Uterus (tissue), 2 donors: ENCODE measurements around the gene ACAD10.

ENCODE experiments used
- CTCF ChIP-seq, 4 experiments: fragments of 200-600 bp in 2 of 4; fragments of 450-650 bp in 2 of 4; sonication (generic) in 2 of 4; IDR thresholded peaks; one replicate each; pipeline ENCODE4 v1.5.1; 2016 to 2019; ENCODE audit warnings: antibody characterized with exemption in 4 of 4, mild to moderate bottlenecking in 2 of 4, moderate library complexity in 1 of 4
- POLR2A ChIP-seq, 2 donors: fragments of 450-650 bp; IDR thresholded peaks; one replicate each; pipeline ENCODE4 v1.6.1; 2016; ENCODE audit warnings: antibody characterized with exemption in 2 of 2, mild to moderate bottlenecking in 1 of 2, moderate library complexity in 1 of 2

- TF ChIP-seq CTCF (IDR thresholded peaks at IDR 0.05) (no peak), POLR2A (IDR thresholded peaks at IDR 0.05) (no peak)
These were observed 113.9 kb downstream of the ACAD10 start for GRCh38 chr12:111799758-111800157.
